HepG2 (cell line): ENCODE data around the gene TMEM97. TPM values are rescaled to one million over a fixed set of nuclear protein-coding genes. Genes with fewer than 3 reads are reported as not detected.

Experiments used
- AGO1 ChIP-seq: fragments of 200-400 bp; formaldehyde crosslinking; IDR thresholded peaks from 2 replicates; pipeline ENCODE4 v1.6.1; 2017; ENCODE audit warnings: mild to moderate bottlenecking, low read depth, low read length, moderate library complexity; ENCODE audit not compliant: poor library complexity, severe bottlenecking
- FOXJ3 ChIP-seq: sonication (generic); formaldehyde crosslinking; IDR thresholded peaks from 2 replicates; pipeline ENCODE4 v1.4.0; 2020; ENCODE audit warnings: missing genetic modification reagents, mild to moderate bottlenecking, borderline replicate concordance
- GABPB1 ChIP-seq: IDR thresholded peaks from 2 replicates; pipeline ENCODE4 v1.6.1; 2016; ENCODE audit warnings: mild to moderate bottlenecking, missing genetic modification reagents, moderate library complexity, missing compliant biosample characterization
- ISL2 ChIP-seq: sonication (generic); formaldehyde crosslinking; IDR thresholded peaks from 2 replicates; pipeline ENCODE4 v1.5.0; 2020; ENCODE audit warnings: missing genetic modification reagents
- MTA1 ChIP-seq: sonication (generic); formaldehyde crosslinking; IDR thresholded peaks from 2 replicates; pipeline ENCODE4 v1.4.0; 2020; ENCODE audit warnings: missing genetic modification reagents, mild to moderate bottlenecking, borderline replicate concordance
- MYPOP ChIP-seq: sonication (generic); formaldehyde crosslinking; IDR thresholded peaks from 2 replicates; pipeline ENCODE4 v1.8.1; 2023; ENCODE audit warnings: mild to moderate bottlenecking, moderate library complexity, missing genetic modification reagents
- REST ChIP-seq, 2 experiments: IDR thresholded peaks; 2 replicates each; pipeline ENCODE4 v1.6.1; 2011 to 2012; ENCODE audit warnings: low read length in 2 of 2, borderline replicate concordance in 1 of 2, low read depth in 1 of 2, mild to moderate bottlenecking in 1 of 2, moderate library complexity in 1 of 2
- SALL2 ChIP-seq: sonication (generic); formaldehyde crosslinking; IDR thresholded peaks from 2 replicates; pipeline ENCODE4 v1.8.1; 2023; ENCODE audit warnings: mild to moderate bottlenecking, missing genetic modification reagents, inconsistent platforms
- STAG1 ChIP-seq: sonication (generic); formaldehyde crosslinking; IDR thresholded peaks from 2 replicates; pipeline ENCODE4 v1.4.0; 2020; ENCODE audit warnings: missing genetic modification reagents
- TAF1 ChIP-seq: sonication (generic); formaldehyde crosslinking; IDR thresholded peaks from 2 replicates; pipeline ENCODE4 v1.4.0; 2020; ENCODE audit warnings: missing genetic modification reagents
- TAF15 ChIP-seq: fragments of 200-400 bp; formaldehyde crosslinking; IDR thresholded peaks from one replicate; pipeline ENCODE4 v1.6.1; 2018; ENCODE audit warnings: mild to moderate bottlenecking, low read depth, low read length; ENCODE audit not compliant: poor library complexity, severe bottlenecking
- ZBTB3 ChIP-seq: sonication (generic); formaldehyde crosslinking; IDR thresholded peaks from 2 replicates; pipeline ENCODE4 v1.4.0; 2020; ENCODE audit warnings: low read depth, mild to moderate bottlenecking, moderate library complexity, missing genetic modification reagents, borderline replicate concordance
- ZNF275 ChIP-seq: sonication (generic); formaldehyde crosslinking; IDR thresholded peaks from 2 replicates; pipeline ENCODE4 v1.8.0; 2022; ENCODE audit warnings: missing genetic modification reagents, mild to moderate bottlenecking, inconsistent platforms, borderline replicate concordance
- ZNF282 ChIP-seq: fragments of 450-650 bp; IDR thresholded peaks from 2 replicates; pipeline ENCODE4 v1.6.1; 2018; ENCODE audit not compliant: partially characterized antibody
- ZNF543 ChIP-seq: sonication (generic); formaldehyde crosslinking; IDR thresholded peaks from 2 replicates; pipeline ENCODE4 v1.4.0; 2020; ENCODE audit warnings: mild to moderate bottlenecking, missing genetic modification reagents
- ZNF558 ChIP-seq: sonication (generic); formaldehyde crosslinking; IDR thresholded peaks from 2 replicates; pipeline ENCODE4 v1.9.0; 2022; ENCODE audit warnings: mild to moderate bottlenecking, missing genetic modification reagents, borderline replicate concordance
- ZNF580 ChIP-seq: IDR thresholded peaks from 2 replicates; pipeline ENCODE4 v1.6.1; 2016; ENCODE audit warnings: low read depth, borderline replicate concordance
- ZNF597 ChIP-seq: sonication (generic); formaldehyde crosslinking; IDR thresholded peaks from 2 replicates; pipeline ENCODE4 v1.5.0; 2020; ENCODE audit warnings: missing genetic modification reagents
- ZNF782 ChIP-seq: sonication (generic); formaldehyde crosslinking; IDR thresholded peaks from 2 replicates; pipeline ENCODE4 v1.4.0; 2020; ENCODE audit warnings: missing genetic modification reagents, mild to moderate bottlenecking, borderline replicate concordance
- polyA plus RNA-seq, 8 experiments: library from polyadenylated mRNA; depleted of rRNA in 3 of 8; stranded (reverse) in 7 of 8; unstranded in 1 of 8; fragments of >200 nt; fragmentation: Illumina TruSeq in 4 of 8; extraction: Trizol in 4 of 8; gene quantifications; 2 replicates each; pipeline versions ENCODE4 v1.2.1 to v1.2.3, GENCODE V29; 2011 to 2016; ENCODE audit warnings: low read depth in 4 of 8, missing spikeins in 1 of 8, mixed read lengths in 1 of 8; ENCODE audit not compliant: insufficient read depth in 1 of 8
- total RNA-seq, 5 experiments: library from RNA; depleted of rRNA; stranded (reverse); fragments of >200 nt; fragmentation: Illumina TruSeq; extraction: Trizol; gene quantifications; 2 replicates each; pipeline ENCODE4 v1.2.3, GENCODE V29; 2016; ENCODE audit warnings: low read depth in 1 of 5

Gene TMEM97
- total and polyA plus RNA-seq, 2 of the 13 experiments (the other 11 are each of a cell fraction or from before 2014, with no cell fraction given): 69.6 to 137 TPM

GRCh38 chr17:28357061-28357900 lies 38.3 kb downstream of the TMEM97 start, which contains the start of gene POLDIP2 (continued):
- TF ChIP-seq ZNF597 (CRISPR knock-in tag): no peak
- TF ChIP-seq AGO1: no peak
- TF ChIP-seq ZNF558: no peak; the same call in 1 of the 2 replicates
- TF ChIP-seq GABPB1 (CRISPR knock-in tag): peak; percentile 98
- TF ChIP-seq MYPOP (CRISPR knock-in tag): no peak
- TF ChIP-seq MTA1: no peak
- 0 out of 2 replicates have a peak, but pooled peaks have one; percentile 34 for TF ChIP-seq ZNF782 (CRISPR knock-in tag)
- TF ChIP-seq REST (IDR thresholded peaks at IDR 0.05; ENCODE audit: borderline replicate concordance in 1 of 2, low read depth in 1 of 2, low read length in 2 of 2): peak in 1 of 2 experiments; percentile 44; a peak in 1 of 4 replicates
- TF ChIP-seq TAF15: peak; percentile 37
- TF ChIP-seq TAF1 (CRISPR knock-in tag): peak; percentile 94
- peak; percentile 91 for TF ChIP-seq ZNF580
- peak; percentile 91 for TF ChIP-seq SALL2
- no peak; the same call in 1 of the 2 replicates for TF ChIP-seq ZBTB3 (CRISPR knock-in tag)
- no peak for TF ChIP-seq ZNF282
- TF ChIP-seq ISL2: peak; percentile 66; the same call in 1 of the 2 replicates
- TF ChIP-seq STAG1: no peak
- peak; percentile 20; the same call in 1 of the 2 replicates for TF ChIP-seq FOXJ3 (CRISPR knock-in tag)
- no peak for TF ChIP-seq ZNF275 (CRISPR knock-in tag)
- TF ChIP-seq ZNF543 (CRISPR knock-in tag): peak; percentile 54; the same call in 1 of the 2 replicates
